ENCODE measurements around the gene SLC12A6.
"Not testable (repeated sequence)": the region's sequence is repeated elsewhere in the genome, so short reads cannot be mapped to it uniquely, and the experiment has no call there.

GRCh38 chr15:34193272-34193671 lies 144.3 kb downstream of the SLC12A6 start:
- TF ChIP-seq CTCF (IDR thresholded peaks at IDR 0.05) = peak; percentile 35
- not testable (repeated sequence) for TF ChIP-seq ZFX (IDR thresholded peaks at IDR 0.05; ENCODE audit: borderline replicate concordance)
